NCI-H146 treated with DMSO at 0.1 percent for 48 hours (cell line): ENCODE data around the gene GPX4.

Experiments used
- DNase-seq: peaks from one replicate; lab custom pipeline; 2025; ENCODE audit not compliant: unreplicated experiment; lab: John Stamatoyannopoulos, UW

The GPX4 gene, protein sequence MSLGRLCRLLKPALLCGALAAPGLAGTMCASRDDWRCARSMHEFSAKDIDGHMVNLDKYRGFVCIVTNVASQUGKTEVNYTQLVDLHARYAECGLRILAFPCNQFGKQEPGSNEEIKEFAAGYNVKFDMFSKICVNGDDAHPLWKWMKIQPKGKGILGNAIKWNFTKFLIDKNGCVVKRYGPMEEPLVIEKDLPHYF

GRCh38 chr19:1103708-1104310, at the start of gene GPX4:
GPX4 (plus strand) TSS chr19:1103994; CDS start chr19:1104044, 50 bp downstream.
- DNase-seq = peak; percentile 84

DNA sequence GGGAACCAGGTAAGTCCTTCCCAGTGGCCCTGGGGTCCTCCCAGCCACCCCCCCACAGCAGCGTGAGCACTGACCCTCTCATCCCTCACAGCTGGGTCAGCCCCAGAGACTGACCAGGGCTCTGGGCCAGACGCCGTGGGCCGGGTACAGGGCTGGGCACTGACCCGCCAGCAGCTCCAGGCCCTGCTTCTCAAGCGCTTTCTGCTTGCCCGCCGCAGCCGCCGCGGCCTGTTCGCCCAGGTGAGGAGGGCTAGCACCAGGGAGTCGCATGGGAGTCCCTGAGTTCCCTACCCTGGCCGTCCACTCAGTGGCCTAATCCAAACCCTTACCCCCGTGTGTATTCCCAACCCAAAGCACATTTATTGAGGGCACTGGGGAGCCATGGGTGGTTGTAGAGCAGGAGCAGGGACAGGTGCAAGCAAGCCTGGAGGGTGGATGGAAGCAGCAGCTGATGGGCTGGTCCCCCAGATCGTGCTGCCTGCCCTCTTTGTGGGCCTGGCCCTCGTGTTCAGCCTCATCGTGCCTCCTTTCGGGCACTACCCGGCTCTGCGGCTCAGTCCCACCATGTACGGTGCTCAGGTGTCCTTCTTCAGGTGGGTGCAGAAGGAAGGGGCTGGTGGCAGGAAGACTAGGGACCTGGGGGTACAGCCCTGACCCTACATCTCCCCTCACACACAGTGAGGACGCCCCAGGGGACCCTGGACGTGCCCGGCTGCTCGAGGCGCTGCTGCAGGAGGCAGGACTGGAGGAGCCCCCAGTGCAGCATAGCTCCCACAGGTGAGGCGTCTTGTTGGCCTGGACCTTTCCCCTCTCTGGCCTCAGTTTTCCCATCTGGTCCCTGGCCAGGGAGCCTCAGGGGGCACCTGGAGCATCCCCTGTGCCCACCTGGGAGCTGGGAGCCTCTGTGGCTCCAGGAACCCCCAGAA, 49.4 kb upstream of the GPX4 start:
- no peak for DNase-seq

- DNase-seq = no peak
Measured at GRCh38 chr19:1055028-1055425, 48.8 kb upstream of the GPX4 start.

GRCh38 chr19:1055886-1056620, 47.7 kb upstream of the GPX4 start:
- DNase-seq = no peak

- no peak for DNase-seq
Measured at GRCh38 chr19:1057176-1057855, 46.5 kb upstream of the GPX4 start.

GRCh38 chr19:1058112-1058511, 45.7 kb upstream of the GPX4 start:
- DNase-seq = no peak

GRCh38 chr19:1060689-1061088, 43.1 kb upstream of the GPX4 start:
- no peak for DNase-seq

DNA sequence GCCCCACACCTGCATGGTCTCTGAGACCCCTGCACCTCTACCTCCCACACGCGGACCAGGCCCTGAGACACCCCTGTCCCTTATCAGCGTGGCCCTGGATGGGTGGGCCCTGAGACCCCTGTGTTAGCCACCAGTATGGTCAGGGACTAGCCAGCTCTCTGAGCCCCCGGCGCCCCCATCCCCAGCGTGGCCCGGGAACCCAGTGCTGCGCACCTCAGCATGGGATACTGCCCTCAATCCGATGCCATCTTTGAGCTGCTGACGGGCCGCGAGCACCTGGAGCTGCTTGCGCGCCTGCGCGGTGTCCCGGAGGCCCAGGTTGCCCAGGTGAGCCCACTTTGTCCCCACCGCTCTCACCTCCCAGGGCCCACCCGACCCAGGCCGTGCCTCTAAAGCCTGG, 41.8 kb upstream of the GPX4 start:
- no peak for DNase-seq

DNA sequence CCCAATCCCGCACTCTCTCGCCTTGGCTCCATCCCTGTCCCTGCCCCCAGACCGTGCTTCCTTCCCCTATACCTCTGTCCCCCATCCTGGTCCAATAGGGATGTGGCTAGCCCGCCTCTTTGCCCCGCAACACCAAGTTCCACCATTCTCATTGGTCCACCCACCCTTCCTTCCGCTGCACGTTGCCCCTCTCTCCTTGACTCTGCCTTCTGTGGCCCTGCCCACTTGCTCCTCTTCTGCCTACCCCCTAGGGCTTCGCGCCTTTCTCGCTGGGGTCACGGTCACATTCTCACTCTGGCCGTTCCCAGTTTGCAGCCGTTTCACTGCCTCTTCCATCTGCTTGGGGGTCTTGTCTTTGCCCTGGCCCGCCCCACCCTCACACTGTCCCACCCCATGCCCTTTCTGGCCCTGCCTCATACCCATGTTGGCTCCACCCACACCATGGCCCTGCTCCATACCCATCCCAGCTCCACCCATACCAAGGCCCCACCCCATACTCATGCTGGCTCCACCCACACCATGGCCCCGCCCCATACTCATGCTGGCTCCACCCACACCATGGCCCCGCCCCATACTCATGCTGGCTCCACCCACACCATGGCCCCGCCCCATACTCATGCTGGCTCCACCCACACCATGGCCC, 41.3 kb upstream of the GPX4 start:
- no peak for DNase-seq

- DNase-seq = no peak
Measured at GRCh38 chr19:1063030-1063908, 40.5 kb upstream of the GPX4 start.

DNA sequence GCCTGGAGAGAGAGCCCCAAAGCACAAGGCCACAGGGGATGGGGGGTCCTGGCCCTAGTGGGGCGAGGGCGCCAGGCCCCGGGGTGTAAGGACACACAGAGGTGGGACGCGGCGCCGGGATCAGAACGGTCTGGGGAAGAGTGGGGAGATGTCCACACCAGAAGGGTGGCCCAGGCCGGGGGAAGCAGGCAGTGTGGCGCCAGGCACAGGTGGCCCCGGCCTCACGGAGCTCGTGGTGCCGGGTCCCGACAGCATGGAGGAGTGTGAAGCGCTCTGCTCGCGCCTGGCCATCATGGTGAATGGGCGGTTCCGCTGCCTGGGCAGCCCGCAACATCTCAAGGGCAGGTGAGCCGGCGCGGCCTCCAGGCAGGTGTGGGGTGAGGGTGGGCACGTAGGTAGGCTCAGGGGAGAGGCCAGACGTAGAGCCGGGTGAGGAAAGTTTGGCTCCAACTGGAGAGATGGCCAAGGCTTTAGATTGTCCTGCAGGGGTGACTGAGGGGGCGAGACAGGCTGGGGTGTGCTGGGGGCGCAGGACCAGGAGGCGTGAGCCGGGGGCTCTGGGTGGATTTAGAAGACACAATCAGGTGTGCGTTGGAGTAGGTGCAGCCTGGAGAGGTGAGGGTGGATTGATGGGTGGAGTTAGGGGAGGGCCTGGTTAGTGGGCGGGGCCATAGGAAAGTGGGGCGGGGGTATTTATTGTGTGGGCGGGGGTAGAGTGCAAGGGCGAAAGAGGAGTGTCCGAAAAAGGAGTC, 39.7 kb upstream of the GPX4 start:
- DNase-seq = no peak

- no peak for DNase-seq
Measured at GRCh38 chr19:1064661-1065605, 38.9 kb upstream of the GPX4 start.

DNA sequence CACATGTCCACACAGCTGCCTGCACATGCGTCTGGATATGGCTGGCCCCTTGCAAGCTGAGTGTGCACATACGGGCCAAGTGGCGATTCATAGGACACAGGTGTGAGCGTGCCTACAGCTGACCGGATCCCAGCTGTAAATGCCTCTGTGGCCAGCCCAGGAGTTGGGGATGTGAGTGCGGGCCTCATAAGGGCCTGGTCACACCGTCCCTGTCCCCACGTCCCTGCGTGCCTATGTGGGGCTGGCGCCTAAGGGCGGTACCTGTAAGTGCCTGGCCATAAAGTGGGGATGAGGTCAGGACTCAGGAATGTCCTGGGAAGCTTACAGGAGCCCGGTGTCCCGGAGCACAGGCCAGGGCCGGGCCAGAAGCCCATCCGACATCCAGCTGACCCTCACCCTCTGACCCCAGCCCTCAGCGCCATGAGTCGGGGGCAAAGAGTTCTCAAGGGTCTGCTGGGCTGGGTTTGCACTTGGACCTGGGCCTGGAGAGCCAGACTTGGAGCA, 38.1 kb upstream of the GPX4 start:
- no peak for DNase-seq

DNA sequence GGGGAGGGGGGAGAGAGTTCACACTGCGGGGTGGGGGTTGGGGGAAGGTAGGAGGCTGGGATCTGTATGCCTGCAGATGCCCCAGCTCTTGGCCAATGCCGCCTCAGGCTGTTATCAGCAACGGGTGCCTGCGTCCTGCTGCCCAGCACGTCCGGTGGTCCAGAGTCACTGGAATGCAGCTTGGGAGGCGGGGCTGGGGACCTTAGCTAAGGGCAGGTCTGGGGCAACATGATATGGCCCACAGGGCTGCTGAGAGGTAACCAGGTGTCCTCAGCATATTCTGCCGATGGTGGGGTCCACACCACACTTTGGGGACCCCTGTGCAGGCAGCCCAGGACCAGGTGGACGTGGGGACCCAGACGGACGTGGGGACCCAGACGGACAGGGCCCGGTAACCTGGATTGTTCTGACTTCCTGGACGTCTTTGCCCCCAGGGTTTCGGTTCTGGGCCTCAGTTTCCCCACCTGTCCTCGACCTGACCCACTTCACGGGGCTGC, 37.5 kb upstream of the GPX4 start:
- no peak for DNase-seq

DNA sequence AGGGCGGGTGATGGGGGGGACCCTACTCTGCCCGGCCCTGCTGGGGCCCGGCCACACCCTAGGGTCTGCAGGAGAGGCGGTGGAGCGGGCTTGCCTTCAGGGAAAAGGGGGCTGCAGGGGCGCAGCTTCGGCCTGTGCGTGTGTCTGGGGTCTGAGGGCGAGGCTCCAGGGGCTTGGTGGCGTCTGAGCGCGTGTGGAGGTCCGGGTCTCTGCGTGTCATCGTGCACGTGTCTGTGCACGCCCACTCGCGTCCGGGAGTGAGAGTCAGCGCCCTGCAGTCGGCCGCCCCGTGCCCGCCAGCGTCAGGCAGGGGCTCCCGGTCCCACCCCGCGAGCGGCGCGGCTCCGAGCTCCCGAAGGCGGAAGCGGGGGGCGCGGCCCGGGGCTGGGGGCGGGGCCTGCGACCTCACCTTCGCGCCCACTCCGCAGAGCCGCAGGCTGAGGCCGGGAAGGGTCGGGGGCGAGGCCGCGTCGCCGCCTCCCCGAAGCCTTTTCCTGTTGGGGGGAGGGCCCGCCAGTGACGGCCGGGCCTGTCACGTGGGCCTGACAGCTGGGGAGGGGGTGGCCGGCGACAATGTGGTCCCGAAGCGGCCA, 37.0 kb upstream of the GPX4 start, which contains the start of gene ARHGAP45:
ARHGAP45 (plus strand) TSS at position 420 of the 593 bp plus-strand sequence. CDS start 239 bp downstream, outside the sequence.
- no peak for DNase-seq

- no peak for DNase-seq
Measured at GRCh38 chr19:1067341-1067957, 36.3 kb upstream of the GPX4 start.
